ENCODE results near the gene TGFBR3. TPM values are rescaled to one million over a fixed set of nuclear protein-coding genes. Genes with fewer than 3 reads are reported as not detected.
A peak's percentile ranks its signal among the peaks of the same experiment; 100 is the strongest.

The TGFBR3 gene
- total RNA-seq, 1 donor from 2014 or later, result 2.5 TPM

GRCh38 chr1:91833946-91834345 lies 52.0 kb downstream of the TGFBR3 start:
- H3K9me3 ChIP-seq (ENCODE audit: insufficient read depth, low read depth, low read length), result no peaks in the 10 kb centered on the region
- H3K4me3 ChIP-seq (ENCODE audit: insufficient read depth, low read depth, low read length), result no peak overlapping the region
- Mint-ChIP-seq H3K4me1 (ENCODE audit: low read depth, unreplicated experiment) (no peaks in the 10 kb centered on the region), H3K9me3 (ENCODE audit: unreplicated experiment) (no peaks in the 10 kb centered on the region), H3K27me3 (ENCODE audit: low read depth, unreplicated experiment) (peaks cover 12% of the 10 kb centered on the region), H3K36me3 (ENCODE audit: low read depth, unreplicated experiment) (no peaks in the 10 kb centered on the region), H3K27ac (ENCODE audit: unreplicated experiment) (no peak overlapping the region), H3K4me3 (ENCODE audit: unreplicated experiment) (no peak overlapping the region)
- H2AFZ ChIP-seq (ENCODE audit: low read depth, low read length), result no peak overlapping the region
- no peaks in the 10 kb centered on the region for H3K27me3 ChIP-seq (ENCODE audit: insufficient read depth, low read length)
- no peak for DNase-seq (ENCODE audit: low read depth)
- FAIRE-seq, result no peak
- H3K36me3 ChIP-seq (ENCODE audit: insufficient read depth, low read length), result no peaks in the 10 kb centered on the region
- no peak overlapping the region for H3K4me2 ChIP-seq (ENCODE audit: low read length)
- H3K79me2 ChIP-seq (ENCODE audit: insufficient read depth, low read length), result no peaks in the 10 kb centered on the region
- H3K9ac ChIP-seq (ENCODE audit: low read length), result no peak overlapping the region
- H4K20me1 ChIP-seq (ENCODE audit: insufficient read depth, low read length), result no peaks in the 10 kb centered on the region
- no peak overlapping the region for H3K27ac ChIP-seq (ENCODE audit: low read depth, low read length)
- no peaks in the 10 kb centered on the region for H3K4me1 ChIP-seq (ENCODE audit: insufficient read depth, low read length)
- TF ChIP-seq EZH2 (IDR thresholded peaks at IDR 0.05; ENCODE audit: insufficient read depth, low read length), result no peak
- TF ChIP-seq, protein P1, sequence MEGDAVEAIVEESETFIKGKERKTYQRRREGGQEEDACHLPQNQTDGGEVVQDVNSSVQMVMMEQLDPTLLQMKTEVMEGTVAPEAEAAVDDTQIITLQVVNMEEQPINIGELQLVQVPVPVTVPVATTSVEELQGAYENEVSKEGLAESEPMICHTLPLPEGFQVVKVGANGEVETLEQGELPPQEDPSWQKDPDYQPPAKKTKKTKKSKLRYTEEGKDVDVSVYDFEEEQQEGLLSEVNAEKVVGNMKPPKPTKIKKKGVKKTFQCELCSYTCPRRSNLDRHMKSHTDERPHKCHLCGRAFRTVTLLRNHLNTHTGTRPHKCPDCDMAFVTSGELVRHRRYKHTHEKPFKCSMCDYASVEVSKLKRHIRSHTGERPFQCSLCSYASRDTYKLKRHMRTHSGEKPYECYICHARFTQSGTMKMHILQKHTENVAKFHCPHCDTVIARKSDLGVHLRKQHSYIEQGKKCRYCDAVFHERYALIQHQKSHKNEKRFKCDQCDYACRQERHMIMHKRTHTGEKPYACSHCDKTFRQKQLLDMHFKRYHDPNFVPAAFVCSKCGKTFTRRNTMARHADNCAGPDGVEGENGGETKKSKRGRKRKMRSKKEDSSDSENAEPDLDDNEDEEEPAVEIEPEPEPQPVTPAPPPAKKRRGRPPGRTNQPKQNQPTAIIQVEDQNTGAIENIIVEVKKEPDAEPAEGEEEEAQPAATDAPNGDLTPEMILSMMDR (IDR thresholded peaks at IDR 0.05; ENCODE audit: insufficient read depth, low read depth, low read length), result no peak

DNA sequence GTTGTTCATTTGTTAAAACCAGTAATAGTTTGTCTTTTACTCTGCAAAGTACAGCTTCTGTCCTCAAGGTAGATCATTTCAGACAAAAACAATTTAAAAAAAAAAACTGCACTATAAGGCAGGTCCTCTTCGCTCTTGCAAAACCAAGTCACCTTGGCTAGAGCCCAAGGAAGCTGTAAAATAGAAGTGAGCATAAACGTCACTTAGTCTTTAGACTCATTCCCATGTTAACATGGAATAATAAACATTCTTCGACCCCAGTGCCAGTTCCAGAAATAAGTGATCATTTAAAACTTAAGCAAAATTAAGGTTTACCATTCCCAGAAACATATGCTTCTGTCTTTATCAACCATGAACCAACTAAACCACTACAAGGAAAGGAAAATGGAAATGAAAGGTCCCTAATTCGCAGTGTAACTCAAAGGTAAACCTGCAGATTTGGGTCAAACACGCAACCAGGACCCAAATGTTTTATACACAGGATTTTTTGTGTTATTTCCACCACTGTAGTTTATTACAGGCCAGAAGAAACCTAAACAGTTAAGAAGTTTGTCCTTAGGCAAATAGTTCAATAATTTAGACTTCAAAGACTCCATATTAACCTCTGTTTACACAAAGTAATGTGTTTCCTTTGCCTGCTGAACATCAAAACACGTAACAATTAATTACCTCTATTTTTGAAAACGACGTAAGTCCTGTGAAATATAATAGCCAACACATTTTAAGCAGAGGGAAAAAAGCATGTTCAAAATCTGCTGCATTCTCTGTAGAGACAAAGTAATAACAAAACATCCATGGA lies 54.6 kb downstream of the TGFBR3 start:
- no peaks in the 10 kb centered on the region for H3K36me3 Mint-ChIP-seq (ENCODE audit: low read depth, unreplicated experiment)
- no peak overlapping the region for H3K27ac ChIP-seq (ENCODE audit: low read depth, low read length)
- H3K9me3 Mint-ChIP-seq (ENCODE audit: unreplicated experiment), result no peaks in the 10 kb centered on the region
- no peaks in the 10 kb centered on the region for H3K27me3 ChIP-seq (ENCODE audit: insufficient read depth, low read length)
- no peaks in the 10 kb centered on the region for H3K9me3 ChIP-seq (ENCODE audit: insufficient read depth, low read depth, low read length)
- H3K27me3 Mint-ChIP-seq (ENCODE audit: low read depth, unreplicated experiment), result peaks cover 21% of the 10 kb centered on the region
- no peak overlapping the region for H3K4me2 ChIP-seq (ENCODE audit: low read length)
- no peaks in the 10 kb centered on the region for H3K4me1 Mint-ChIP-seq (ENCODE audit: low read depth, unreplicated experiment)
- H3K9ac ChIP-seq (ENCODE audit: low read length), result no peak overlapping the region
- H3K36me3 ChIP-seq (ENCODE audit: insufficient read depth, low read length), result no peaks in the 10 kb centered on the region
- H3K4me1 ChIP-seq (ENCODE audit: insufficient read depth, low read length), result no peaks in the 10 kb centered on the region
- no peak overlapping the region for H2AFZ ChIP-seq (ENCODE audit: low read depth, low read length)
- no peaks in the 10 kb centered on the region for H3K79me2 ChIP-seq (ENCODE audit: insufficient read depth, low read length)
- no peak overlapping the region for H3K4me3 Mint-ChIP-seq (ENCODE audit: unreplicated experiment)
- DNase-seq (ENCODE audit: low read depth) (peak; percentile 21), FAIRE-seq (no peak)
- H3K4me3 ChIP-seq (ENCODE audit: insufficient read depth, low read depth, low read length), result no peak overlapping the region
- TF ChIP-seq, protein P1 (IDR thresholded peaks at IDR 0.05; ENCODE audit: insufficient read depth, low read depth, low read length), result no peak
- no peak for TF ChIP-seq EZH2 (IDR thresholded peaks at IDR 0.05; ENCODE audit: insufficient read depth, low read length)
- no peak overlapping the region for H3K27ac Mint-ChIP-seq (ENCODE audit: unreplicated experiment)
- no peaks in the 10 kb centered on the region for H4K20me1 ChIP-seq (ENCODE audit: insufficient read depth, low read length)

All from astrocyte (in vitro differentiated cells and primary cell).